ENCODE measurements around the gene IL22RA1.

The IL22RA1 gene

GRCh38 chr1:24138476-24139221 is 4.3 kb downstream of the IL22RA1 start:
- DNase-seq (ENCODE audit: low spot score), result no peak

DNA sequence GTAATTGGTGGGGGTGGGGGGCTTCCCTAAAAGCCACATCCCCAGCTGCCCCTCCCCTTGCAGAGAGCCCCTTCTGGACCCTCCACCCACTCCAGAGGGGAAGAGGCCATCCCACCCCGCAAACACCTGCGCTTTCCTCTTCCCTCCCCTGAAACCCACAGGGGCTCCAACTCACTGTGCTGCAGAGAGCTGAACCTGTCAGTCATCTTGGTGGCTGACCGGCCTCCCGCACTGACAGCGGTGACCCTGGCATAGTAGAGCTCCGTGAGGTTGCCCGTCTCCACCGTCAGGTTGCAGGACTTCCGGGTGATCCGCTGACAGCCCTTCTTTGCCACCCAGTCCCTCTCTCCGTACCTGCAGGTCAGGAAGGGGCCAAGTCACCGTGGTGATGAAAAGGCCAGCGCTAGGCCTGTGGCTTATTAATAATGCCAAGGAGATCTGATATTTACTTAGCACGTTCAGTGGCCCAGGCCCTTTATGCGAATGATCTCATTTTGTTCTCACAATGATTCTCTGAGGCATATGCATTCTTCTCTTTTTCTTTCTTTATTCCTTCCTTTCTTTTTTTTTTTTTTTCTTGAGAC is 5.9 kb downstream of the IL22RA1 start:
- no peak for DNase-seq (ENCODE audit: low spot score)

DNA sequence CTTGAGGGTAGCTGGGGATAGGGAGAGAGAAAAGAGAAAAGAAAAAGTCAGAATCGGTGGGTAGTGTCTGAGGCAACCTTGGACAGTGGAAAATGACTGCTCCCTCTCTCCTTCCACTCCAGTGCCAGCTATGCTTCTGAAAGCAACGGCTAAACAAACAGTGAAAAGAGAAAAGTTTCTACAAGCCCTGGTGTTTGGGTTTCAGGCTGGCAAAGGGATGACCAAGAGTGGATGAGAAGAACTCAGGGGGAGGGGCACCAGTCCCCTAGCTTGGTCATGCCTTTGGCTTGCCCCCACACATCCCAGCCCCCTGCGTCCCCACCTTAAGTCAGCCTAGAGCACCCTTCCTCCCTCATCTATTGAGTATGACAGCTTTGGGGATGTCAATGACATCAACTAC is 8.6 kb downstream of the IL22RA1 start:
- no peak for DNase-seq (ENCODE audit: low spot score)

DNA sequence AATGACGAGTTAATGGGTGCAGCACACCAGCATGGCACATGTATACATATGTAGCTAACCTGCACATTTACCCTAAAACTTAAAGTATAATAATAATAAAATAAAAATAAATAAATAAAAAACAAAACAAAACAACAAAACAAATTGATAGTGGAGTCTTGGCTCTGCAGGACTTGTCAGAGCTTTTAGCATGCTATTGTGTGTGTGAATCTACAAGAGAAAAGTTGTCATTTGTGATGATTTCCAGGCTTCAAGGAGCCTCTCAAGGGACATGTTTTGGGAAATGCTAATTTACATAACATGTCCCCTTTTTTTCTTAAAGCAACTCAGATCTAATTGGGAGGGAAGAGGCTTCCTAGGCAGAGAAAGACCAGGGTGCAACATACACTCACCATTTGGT is 9.1 kb downstream of the IL22RA1 start:
- DNase-seq (ENCODE audit: low spot score), result no peak

DNA sequence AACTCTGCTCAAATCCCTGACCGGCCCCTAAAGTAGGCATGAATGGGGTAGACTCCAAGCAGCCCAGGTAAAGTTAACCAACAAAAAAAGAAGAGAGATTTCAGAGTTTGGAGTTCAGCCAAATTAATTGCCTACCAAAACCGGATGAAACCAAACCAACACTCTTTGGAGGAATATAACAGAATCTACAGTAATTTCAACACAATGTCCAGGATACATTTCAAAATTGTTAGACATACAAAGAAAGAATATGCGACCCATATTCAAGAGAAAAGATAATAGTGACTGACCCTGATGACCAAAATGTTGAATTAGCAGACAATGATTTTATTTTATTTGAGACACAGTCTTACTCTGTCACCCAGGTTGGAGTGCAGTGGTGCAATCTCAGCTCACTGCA is 12.6 kb downstream of the IL22RA1 start:
- DNase-seq (ENCODE audit: low spot score), result no peak

- no peak for DNase-seq (ENCODE audit: low spot score)
These were observed 15.1 kb downstream of the IL22RA1 start for GRCh38 chr1:24127801-24128363.

DNA sequence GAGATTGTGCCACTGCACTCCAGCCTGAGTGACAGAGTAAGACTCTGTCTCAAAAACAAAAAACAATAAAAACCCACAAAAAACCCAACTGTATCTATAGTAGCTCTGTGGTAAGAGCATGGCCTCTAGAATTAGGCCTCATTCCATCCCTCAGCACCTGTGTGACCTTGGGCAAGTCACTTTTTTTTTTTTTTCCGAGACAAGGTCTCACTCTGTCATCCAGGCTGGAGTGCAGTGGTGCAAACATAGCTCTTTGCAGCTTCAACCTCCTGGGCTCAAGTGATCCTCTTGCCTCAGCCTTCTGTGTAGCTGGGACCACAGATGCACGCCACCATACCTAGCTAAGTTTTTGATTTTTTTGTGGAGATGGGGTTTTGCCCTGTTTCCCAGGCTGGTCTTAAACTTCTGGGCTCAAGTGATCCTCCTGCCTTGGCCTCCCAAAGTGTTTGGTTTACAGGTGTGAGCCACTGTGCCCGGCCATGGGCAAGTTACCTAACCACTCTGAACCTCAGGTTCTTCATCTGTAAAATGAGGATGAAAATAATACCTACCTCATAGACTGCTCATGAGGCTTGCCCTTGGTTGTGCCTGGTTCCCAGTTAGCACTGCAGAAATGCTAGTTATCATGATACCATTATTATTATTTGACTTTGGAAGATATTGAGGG is 15.7 kb downstream of the IL22RA1 start:
- DNase-seq (ENCODE audit: low spot score), result no peak

DNA sequence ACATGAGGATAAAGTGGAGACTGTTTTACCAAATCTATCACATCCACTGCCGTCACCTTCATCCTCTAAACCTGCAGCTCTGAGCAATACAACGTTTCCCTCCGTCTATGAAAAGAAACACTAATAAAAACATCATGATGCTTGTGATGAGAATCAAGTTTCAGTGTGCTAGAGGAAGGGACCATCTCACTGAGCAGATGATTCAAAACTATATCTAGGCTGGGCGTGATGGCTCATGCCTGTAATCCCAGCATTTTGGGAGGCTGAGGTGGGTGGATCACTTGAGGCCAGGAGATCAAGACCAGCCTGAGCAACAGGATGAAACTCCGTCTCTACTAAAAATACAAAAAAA is 16.3 kb downstream of the IL22RA1 start:
- no peak for DNase-seq (ENCODE audit: low spot score)

DNA sequence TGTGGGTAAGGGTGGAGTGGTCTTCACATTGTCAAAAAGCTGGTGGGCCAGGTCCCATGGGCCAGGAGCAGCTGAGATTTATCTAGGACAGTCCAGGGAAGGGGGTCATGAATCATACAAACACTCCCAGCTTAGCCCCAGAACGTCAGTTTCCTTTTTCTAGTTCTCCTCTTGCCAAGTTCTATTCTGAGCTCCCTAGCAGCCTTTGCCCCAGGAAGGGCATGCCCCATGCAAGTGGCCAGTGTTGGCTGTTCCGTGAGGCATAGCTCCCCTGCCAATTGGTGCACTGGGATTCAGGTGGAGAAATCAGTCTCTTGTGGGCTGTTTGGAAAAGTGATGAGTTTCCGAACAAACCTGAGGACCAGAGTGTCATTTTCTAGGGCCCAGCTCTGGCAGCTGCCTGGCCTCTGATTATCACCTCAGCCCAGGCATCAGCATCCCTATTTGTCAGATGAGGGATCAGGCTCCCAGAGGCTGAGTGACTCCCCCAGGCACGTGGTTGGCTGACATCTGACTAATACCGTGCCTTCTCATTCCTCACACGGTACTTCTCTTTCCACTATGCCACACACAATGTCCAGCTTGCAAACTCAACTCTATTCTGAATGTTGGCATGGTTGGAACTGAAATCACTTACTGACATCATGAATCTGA is 16.8 kb downstream of the IL22RA1 start:
- no peak for DNase-seq (ENCODE audit: low spot score)

- no peak for DNase-seq (ENCODE audit: low spot score)
These were observed 17.5 kb downstream of the IL22RA1 start for GRCh38 chr1:24125456-24125855.

DNA sequence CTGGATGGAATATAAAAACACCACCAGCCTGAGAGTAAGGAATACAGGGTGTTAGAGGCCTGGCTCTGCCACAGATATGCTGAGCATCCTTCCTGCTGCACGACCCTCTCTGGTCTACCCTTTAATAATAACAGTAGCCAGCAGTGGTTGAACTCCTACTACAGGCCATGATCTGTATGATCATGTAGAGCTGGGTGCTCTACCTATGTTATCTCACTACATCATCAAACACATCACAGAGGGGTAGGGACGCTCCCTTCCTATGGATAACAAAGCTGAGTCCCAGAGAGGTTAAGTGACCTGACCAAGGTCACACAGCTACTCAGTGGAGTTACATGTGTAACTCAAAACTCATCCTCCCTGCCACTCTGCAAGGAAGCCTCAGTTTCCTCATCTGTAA is 18.0 kb downstream of the IL22RA1 start:
- DNase-seq (ENCODE audit: low spot score), result no peak

DNA sequence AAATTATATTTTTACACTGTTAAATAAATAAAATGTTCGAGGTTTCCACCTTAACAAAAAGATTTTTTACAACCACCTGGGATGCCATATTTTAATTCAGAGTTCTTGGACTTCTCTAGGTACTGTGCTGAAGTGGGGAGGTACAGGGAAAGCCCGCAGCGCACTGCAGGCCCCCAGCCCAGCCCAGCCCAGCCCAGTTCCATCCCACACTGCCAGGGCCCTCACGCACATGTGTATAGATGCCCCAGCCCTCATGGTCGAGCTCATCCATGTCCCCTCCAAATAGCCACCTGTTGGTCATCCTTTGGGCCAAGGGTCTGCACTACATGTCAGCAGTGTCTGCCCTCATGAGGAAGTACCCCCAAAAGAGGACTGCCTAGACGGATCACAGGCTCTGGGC is 19.3 kb downstream of the IL22RA1 start:
- no peak for DNase-seq (ENCODE audit: low spot score)

- no peak for DNase-seq (ENCODE audit: low spot score)
These were observed 20.2 kb downstream of the IL22RA1 start for GRCh38 chr1:24122776-24123175.

DNA sequence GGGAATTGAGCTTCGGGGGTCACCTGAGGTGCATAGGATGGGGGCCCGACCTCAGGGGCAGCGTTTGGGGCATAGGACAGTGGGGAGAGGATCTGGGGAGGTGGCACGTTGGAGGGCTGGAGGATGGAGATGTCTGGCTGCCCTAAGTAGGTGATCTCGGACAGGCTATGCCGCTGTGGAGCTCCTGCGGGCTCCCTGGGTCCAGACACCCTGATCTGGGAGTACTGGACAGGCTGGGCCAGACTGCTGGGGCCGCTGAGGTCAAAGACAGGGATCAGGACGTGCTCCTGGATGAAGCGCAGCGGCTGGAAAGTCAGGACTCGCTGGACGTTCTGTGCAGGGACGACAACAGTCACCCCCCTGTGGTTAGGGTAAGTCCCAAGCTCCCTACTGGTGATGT is 21.5 kb downstream of the IL22RA1 start:
- DNase-seq (ENCODE audit: low spot score), result no peak

DNA sequence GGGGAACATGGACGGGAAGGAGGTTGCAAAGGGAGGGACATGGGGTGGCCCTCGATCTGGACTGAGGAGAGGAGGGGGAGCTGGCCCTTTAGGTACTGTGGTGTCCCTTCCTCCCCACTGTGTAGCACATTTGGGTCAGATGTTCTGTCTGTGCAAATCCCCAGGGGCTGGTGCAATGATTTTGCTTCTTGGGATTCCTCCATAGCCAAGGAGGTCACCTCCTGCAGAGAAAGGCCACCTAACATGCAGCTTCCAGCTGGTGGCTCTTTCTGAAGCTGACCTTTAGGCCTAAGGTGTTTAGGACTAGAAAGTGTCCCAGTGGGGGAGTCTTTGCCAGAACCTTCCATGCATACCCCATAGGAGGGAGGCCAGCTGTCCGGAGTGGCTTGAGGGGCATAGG is 22.0 kb downstream of the IL22RA1 start:
- DNase-seq (ENCODE audit: low spot score), result no peak

DNA sequence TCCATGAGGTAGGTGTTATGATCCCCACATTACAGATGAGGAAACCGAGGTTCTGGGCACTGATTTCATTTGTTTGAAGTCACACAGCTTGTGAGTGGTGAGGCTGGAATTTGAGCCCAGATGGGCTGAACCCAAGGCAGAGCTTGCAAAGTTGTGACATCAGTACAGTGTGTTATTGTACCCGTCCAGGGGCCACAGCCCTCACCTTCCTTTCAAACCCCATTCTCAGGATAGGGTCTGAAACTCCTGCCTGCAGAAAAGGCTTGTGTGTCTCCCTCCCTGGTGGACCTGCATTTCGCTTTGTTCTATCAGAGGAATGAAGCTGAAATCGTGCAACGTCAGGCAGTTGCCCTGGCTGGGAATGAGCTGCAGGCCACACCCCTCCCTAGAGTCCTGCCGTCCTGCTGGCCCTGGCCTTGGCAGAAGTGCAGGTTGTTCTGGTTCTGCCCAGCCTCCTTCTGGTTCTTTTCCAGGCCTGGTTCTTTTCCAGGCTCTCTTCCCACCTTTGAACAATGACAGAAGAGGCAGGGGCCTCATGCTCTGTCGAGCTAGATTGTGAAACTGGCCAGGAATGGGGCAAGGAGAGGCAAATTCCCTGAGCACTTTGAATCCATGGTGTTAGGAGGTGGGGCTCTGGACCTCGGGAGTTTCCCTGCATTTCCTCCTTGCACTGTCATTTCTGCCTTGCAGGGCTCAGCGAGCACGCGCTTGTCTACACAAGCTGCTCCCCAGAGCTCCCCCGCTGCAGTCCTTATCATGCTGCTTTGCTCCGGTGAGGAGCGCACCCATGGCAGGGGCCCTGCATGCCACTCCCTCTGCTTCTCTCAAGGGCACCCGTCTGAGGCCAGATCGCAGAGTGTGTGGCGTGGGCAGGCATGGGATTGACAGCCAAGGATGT is 22.8 kb downstream of the IL22RA1 start:
- DNase-seq (ENCODE audit: low spot score), result no peak

- DNase-seq (ENCODE audit: low spot score), result no peak
These were observed 23.5 kb downstream of the IL22RA1 start for GRCh38 chr1:24119489-24119858.

DNA sequence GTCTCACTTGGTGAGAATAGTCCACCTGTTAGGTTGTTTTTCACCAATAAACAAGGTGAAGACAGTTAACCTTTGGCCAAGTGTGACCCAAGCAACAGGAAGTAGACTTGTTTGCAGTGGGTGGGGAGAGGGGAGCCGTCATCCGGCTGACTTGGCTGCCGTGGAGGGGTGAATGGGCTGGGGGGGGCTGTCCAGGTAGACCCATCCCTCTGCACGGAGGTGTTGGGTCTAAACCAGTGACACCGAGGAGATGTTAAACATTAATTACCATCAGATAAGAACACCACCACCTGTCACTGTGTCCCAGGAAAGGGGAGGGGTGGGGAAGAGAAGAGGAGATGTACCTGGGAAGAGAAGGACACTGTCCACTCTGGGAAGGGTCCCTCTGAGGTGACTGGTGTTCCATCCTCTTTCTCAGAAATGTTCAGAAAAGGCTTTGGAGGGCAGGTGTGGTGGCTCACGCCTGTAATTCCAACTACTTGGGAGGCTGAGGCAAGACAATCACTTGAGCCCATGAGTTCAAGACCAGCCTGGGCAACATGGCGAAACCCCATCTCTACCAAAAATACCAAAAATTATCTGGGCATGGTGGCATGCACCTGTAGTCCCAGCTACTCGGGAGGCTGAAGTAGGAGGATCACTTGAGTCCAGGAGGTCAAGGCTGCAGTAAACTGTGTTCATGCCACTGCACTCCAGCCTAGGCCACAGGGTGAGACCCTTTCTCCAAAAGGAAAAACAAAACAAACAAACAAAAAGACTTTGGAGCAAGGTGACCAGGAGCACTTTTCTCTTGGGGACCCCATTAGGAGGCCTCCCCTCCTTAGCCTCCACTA is 24.3 kb downstream of the IL22RA1 start:
- DNase-seq (ENCODE audit: low spot score), result no peak

GRCh38 chr1:24117722-24118409 is 25.1 kb downstream of the IL22RA1 start:
- DNase-seq (ENCODE audit: low spot score), result no peak

DNA sequence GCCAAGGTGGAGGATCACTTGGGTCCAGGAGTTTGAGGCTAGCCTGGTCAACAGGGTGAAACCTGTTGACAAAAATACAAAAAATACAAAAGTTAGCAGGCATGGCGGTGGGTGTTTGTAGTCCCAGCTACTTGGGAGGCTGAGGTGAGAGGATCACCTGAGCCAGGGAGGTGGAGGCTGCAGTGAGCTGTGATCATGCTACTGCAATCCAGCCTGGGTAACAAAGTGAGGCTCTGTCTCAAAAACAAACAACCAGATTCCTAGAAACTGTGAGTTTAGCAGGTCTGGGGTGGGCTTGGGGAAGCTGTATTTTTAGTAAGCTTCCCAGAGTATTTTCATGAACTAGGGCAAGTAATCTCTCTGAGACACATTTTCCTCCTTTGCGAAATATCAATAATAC is 25.8 kb downstream of the IL22RA1 start:
- no peak for DNase-seq (ENCODE audit: low spot score)

All from D341Med (cell line).